Skeletal muscle satellite cell (primary cell): Measurements from ENCODE around the gene BCR.
A peak's percentile ranks its signal among the peaks of the same experiment; 100 is the strongest.
"Not testable (repeated sequence)": the region's sequence is repeated elsewhere in the genome, so short reads cannot be mapped to it uniquely, and the experiment has no call there.

Experiments used
- H3K27me3 ChIP-seq: 2 replicates; pipeline ENCODE4 v1.7.0; 2013; ENCODE audit warnings: low read length; ENCODE audit not compliant: control insufficient read depth, insufficient read depth
- H3K36me3 ChIP-seq: 2 replicates; pipeline ENCODE4 v1.7.0; 2013; ENCODE audit warnings: mild to moderate bottlenecking, control low read depth, low read length; ENCODE audit not compliant: insufficient read depth
- H3K4me1 ChIP-seq: 2 replicates; pipeline ENCODE4 v1.7.0; 2013; ENCODE audit warnings: low read length; ENCODE audit not compliant: control insufficient read depth, insufficient read depth
- H3K4me2 ChIP-seq: 2 replicates; pipeline ENCODE4 v1.7.0; 2013; ENCODE audit warnings: mild to moderate bottlenecking, low read length
- H3K4me3 ChIP-seq: 2 replicates; pipeline ENCODE4 v1.7.0; 2013; ENCODE audit warnings: low read length
- H3K9ac ChIP-seq: 2 replicates; pipeline ENCODE4 v1.7.0; 2013; ENCODE audit warnings: mild to moderate bottlenecking, low read depth, low read length, moderate library complexity
- H3K9me3 ChIP-seq: replicated peaks from 2 replicates; pipeline ENCODE4 v1.7.0; 2013; ENCODE audit warnings: mild to moderate bottlenecking, control low read depth, low read length

The BCR gene

DNA sequence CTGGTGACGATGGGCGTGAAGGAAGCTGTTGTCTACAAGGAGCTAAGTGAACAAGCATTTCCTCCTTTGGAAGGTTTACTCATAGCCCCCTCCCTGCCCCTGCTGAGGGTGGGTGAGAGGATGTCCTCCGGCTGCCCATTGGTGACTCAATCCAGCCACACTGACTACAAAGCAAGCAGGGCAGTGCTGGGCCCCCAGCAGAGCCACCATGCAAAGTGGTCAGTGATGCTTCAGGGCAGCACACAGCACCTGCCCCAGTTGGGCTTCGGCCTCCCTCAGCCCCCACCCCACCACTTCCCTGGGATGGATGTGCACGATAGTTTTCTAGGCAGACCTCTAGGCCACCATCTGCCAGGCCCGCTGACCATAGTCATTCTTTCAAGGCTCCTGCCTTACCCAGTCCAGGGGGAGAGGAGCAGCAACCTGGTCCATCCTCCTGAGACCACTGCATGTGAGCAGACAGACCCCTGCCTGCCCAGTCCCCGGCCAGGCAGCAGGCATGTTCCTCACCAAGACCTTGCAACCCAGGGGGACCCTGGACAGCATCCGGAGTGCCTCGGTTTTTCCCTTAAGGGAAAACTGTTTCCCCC is 125.1 kb downstream of the BCR start:
- Histone ChIP-seq H3K4me3 (peak overlapping the region; percentile 11), H3K4me1 (peaks cover 29% of the 10 kb centered on the region), H3K9me3 (no peaks in the 10 kb centered on the region), H3K36me3 (peaks cover 3% of the 10 kb centered on the region), H3K27me3 (no peaks in the 10 kb centered on the region), H3K9ac (peak overlapping the region; percentile 50), H3K4me2 (peak overlapping the region; percentile 66)

DNA sequence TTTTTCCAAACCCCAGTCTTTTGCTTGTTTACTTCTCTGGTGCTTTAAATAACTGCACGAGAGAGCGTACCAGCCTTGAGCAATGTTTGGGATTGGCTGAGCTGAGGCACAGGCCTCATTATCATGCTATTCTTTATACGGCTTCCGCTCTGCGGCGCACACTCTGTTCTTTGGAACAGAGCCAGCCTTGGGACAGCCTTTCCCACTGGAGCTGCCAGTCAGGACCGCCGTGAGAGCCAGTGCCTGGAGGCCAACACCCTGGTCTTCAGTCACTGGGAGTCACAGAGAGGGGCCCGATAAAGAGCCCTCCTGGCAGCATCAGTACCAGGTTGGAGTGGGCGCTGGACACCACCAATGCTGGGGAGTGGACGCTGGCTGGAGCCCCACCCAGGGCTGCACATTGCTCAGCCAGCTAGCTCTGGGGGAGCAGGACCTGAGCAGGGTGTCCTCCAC is 125.6 kb downstream of the BCR start:
- Histone ChIP-seq H3K4me1 (peaks cover 29% of the 10 kb centered on the region), H3K9ac (peak overlapping the region; percentile 50), H3K9me3 (no peaks in the 10 kb centered on the region), H3K27me3 (no peaks in the 10 kb centered on the region), H3K4me2 (peak overlapping the region; percentile 66), H3K36me3 (peaks cover 3% of the 10 kb centered on the region), H3K4me3 (peak overlapping the region; percentile 25)

DNA sequence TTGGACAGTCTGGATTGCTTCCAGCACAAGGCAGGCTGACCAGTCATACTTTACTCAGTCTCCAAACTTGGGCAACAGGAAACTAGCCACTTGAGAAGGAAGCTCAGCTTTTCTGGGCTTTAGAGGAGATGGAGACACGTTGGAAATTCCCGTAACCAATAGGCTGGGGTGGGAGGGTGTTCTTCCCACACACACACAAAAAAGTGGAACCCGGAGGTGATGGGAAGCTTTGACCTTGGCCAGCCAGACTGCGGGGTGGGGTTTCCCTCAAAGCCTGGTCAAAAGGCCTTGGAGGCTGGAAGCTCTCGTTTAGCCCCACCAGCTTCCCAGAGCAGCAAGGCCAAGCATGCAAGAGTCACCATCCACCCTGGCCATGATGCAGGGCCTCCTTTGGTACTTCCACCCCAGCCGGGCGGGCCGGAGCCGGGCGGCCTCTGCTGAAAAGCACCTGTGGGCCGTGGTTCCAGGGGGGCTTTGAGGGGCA is 126.2 kb downstream of the BCR start:
- Histone ChIP-seq H3K9me3 (no peaks in the 10 kb centered on the region), H3K9ac (peak overlapping the region; percentile 38), H3K4me2 (peak overlapping the region; percentile 66), H3K4me3 (peak overlapping the region; percentile 25), H3K27me3 (no peaks in the 10 kb centered on the region), H3K36me3 (peaks cover 3% of the 10 kb centered on the region), H3K4me1 (peaks cover 29% of the 10 kb centered on the region)

DNA sequence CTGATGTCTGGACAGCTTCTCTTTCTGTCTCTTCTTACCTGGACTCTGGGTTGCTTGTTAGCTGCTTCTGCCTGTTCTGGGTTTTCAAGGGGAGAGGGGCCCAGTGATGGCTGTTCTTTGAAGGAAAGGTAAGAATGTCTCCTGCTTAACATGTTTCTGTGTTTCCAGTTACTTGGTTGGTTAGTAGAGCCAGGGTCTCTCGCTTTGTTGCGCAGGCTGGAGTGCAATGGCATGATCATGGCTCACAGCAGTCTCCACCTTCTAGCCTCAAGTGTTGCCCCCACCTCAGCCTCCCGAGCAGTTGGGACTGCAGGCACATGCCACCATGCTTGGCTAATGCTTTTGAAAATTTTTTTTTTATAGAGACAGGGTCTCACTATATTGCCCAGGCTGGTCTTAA is 126.6 kb downstream of the BCR start:
- no peak overlapping the region for H3K9ac ChIP-seq
- H3K4me3 ChIP-seq: no peak overlapping the region
- peaks cover 5% of the 10 kb centered on the region for H3K36me3 ChIP-seq
- H3K4me2 ChIP-seq: no peak overlapping the region
- H3K4me1 ChIP-seq: peaks cover 29% of the 10 kb centered on the region
- H3K27me3 ChIP-seq: no peaks in the 10 kb centered on the region
- H3K9me3 ChIP-seq: no peaks in the 10 kb centered on the region

DNA sequence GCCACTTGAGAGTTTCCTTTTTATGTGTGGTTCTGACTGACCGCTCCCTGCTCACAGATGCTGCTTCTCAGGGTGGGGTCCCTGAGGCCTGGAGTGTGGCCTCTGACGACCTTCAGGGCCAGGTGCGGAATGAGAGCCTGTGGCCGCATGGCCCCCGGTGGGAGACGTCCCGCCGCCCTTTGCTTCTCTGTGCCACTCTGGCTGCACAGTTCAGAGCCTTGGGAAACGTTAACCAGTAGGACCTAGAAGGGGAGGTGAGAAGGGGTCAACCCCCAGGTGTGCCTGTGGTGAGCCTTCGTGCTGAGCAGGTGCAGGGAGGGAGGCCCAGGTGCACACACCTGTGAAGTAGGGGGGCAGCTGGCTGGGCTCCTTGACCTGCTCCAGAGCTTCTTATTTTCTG is 127.2 kb downstream of the BCR start:
- not testable (repeated sequence) for H3K27me3 ChIP-seq, H3K36me3 ChIP-seq, H3K4me2 ChIP-seq, H3K9me3 ChIP-seq, H3K4me3 ChIP-seq, H3K9ac ChIP-seq
- H3K4me1 ChIP-seq: peaks cover 26% of the 10 kb centered on the region

DNA sequence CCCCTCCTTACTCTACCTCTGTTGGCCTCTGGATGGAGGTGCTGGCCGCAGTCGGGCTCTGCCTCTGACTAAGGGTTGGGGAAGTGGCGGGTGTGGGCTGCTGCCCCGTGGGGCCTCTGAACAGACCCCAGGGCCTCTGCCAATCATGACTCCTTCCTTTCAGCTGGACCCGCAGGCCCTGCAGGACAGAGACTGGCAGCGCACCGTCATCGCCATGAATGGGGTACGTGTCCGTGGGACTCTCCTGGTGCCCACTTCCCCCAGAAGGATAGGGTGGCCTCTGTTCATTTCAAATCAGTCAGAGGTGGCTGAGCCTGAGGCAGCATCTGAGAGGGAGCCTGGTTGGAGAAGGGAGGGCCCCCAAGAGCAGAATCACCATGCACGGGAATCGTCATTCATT is 129.0 kb downstream of the BCR start:
- H3K9ac ChIP-seq, H3K9me3 ChIP-seq, H3K27me3 ChIP-seq, H3K4me2 ChIP-seq, H3K36me3 ChIP-seq, H3K4me3 ChIP-seq: not testable (repeated sequence)
- peaks cover 23% of the 10 kb centered on the region for H3K4me1 ChIP-seq

DNA sequence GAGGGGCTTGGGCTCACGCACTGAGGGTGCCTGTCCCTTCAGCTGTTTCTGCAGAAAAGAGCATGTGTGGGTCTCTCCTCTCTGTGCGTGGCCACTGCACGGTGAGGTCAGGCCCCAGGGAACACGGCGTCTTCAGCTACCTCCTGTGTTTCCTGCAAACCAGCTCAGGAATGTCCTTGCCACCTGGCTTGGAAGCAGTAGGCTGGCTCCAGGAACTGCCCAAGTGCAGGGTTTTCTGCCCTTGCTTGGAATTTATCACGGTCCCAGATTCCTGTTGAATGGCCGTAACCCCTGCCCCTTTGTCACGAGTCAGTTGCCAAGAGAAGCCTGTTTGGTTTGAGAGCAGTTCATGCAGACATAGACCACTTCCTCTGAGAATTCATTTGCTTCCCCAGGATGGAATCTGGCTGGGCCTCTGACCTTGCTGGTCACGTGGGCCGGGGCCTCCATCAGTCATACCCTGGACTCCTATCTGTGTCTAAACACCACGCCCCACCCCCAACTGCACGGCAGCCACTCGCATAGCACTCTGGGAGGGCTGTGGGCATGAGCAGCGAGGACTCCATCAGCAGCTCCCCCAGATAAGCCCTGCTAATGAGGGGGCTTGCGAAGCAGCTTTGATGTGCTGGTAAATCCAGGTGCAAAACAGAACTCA is 130.3 kb downstream of the BCR start:
- H3K36me3 ChIP-seq: peaks cover 11% of the 10 kb centered on the region
- not testable (repeated sequence) for H3K9ac ChIP-seq

DNA sequence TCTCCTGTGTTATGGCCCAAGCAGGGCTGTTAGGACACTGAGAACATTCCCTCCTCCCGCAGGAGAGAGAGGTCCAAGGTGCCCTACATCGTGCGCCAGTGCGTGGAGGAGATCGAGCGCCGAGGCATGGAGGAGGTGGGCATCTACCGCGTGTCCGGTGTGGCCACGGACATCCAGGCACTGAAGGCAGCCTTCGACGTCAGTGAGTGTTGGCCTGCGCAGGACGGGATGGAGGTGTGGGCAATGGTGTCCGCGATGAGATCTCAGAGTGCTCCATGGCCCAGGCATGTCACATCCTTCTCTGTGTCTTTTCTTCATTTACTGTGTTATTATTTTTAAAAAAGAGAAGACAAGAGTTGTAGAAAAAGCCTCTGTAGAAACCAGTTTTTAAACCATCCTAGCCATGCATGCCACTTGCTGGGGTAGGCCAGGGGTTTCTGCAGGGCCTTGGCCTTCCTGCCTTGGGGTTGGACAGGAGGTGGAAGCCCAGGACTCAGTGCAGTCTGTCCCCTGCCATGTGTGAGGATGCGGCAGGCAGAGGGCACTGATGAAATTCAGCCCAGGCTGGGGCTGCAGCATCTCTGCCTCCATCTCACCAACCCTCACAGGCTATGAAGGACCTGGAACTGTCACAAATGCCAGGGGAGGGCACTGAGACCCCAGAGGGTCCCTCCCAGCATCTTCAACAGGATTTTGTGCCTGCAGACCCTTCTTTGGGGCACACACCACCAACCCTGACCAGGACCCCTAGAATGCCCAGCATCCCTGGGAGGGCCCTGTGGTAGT is 131.5 kb downstream of the BCR start:
- not testable (repeated sequence) for H3K9me3 ChIP-seq, H3K4me3 ChIP-seq, H3K4me1 ChIP-seq, H3K4me2 ChIP-seq, H3K9ac ChIP-seq, H3K27me3 ChIP-seq
- peaks cover 11% of the 10 kb centered on the region for H3K36me3 ChIP-seq

More for the DNA sequence above, 130.3 kb downstream of the BCR start:
- H3K4me2 ChIP-seq, H3K9me3 ChIP-seq, H3K27me3 ChIP-seq, H3K4me3 ChIP-seq: not testable (repeated sequence)
- peaks cover 15% of the 10 kb centered on the region for H3K4me1 ChIP-seq

DNA sequence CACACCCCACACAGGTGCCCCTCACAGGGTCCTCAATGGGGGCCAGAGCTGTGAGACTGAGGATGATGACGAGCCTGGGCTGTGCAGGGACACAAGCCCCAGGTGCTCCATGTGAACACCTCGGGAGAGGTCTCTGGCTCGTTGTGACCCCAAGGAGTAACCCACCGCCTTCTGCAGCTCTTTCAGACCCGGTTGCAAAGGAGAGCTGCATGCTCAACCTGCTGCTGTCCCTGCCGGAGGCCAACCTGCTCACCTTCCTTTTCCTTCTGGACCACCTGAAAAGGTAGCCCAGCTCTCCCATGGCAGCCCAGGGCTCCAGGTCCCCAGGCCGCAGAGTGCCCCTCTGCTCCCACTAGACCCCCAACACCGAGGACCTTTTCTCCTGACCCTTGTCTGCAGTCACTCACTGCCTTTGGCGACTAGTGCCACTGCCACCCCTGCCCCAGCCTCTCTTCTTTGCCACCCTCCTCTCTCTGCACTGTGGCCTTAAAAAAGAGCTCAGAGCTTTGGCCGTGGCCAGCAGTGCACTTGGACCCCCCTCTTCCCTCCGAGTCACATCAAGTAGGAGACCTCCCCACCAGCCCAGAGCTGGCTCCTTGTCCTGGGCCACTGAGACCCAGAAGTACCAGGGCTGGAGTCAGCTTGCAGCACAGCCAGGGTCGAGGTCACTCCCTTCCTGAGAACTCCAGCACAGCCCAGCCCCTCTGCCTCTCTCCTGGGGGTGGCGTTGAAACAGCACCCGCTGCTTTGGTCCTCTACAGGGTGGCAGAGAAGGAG is 133.7 kb downstream of the BCR start:
- Histone ChIP-seq H3K27me3 (no peaks in the 10 kb centered on the region), H3K4me1 (no peaks in the 10 kb centered on the region), H3K9ac (no peak overlapping the region), H3K36me3 (peaks cover 11% of the 10 kb centered on the region), H3K4me2 (no peak overlapping the region), H3K9me3 (no peaks in the 10 kb centered on the region), H3K4me3 (no peak overlapping the region)

DNA sequence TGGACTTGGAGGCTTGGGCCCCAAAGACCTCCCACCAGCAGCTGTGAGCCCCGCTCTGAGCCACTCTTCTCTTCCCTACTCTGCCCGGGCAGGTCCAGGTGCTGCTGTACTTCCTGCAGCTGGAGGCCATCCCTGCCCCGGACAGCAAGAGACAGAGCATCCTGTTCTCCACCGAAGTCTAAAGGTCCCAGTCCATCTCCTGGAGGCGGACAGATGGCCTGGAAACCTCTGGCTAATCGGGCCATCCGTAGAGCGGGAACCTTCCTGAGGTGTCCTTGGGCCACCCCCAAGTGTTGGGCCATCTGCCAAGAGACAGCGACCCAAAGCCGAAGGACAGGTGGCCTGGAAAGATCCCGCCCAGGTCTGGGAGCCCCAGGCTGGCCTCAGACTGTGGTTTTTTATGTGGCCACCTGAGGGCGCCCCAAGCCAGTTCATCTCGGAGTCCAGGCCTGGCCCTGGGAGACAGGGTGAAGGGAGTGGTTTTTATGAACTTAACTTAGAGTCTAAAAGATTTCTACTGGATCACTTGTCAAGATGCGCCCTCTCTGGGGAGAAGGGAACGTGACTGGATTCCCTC is 135.1 kb downstream of the BCR start:
- H3K27me3 ChIP-seq: no peaks in the 10 kb centered on the region
- H3K4me3 ChIP-seq: no peak overlapping the region
- H3K36me3 ChIP-seq: peaks cover 11% of the 10 kb centered on the region
- H3K4me1 ChIP-seq: no peaks in the 10 kb centered on the region
- H3K9me3 ChIP-seq: no peaks in the 10 kb centered on the region
- H3K4me2 ChIP-seq: no peak overlapping the region
- no peak overlapping the region for H3K9ac ChIP-seq

DNA sequence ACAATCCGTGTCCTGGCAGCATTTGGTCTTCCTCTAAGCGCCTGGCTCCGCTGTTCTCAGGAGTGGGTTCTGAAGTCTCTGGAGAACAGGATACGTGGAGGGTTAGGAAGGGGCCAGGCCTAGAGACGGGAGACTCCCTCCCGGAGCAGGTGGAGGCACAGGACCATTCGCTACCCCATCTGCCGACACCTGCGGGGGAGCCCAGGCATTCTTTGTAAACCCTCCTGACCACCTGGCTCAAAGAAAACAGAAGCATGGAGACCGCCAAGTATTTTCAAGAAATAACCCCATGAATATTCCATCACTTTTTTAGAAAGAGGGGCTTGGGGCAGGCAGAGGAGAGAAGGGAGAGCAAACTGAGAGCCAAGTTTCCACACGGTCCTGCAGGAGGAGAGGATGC is 136.3 kb downstream of the BCR start:
- not testable (repeated sequence) for H3K4me1 ChIP-seq, H3K9me3 ChIP-seq, H3K4me2 ChIP-seq, H3K27me3 ChIP-seq, H3K4me3 ChIP-seq, H3K9ac ChIP-seq
- peaks cover 11% of the 10 kb centered on the region for H3K36me3 ChIP-seq
